Activated T-helper 1 cell treated with anti-CD3 and anti-CD28 coated beads, Interleukin-12 subunit alpha, Interleukin-12 subunit beta, Interleukin-2, Interleukin-4 antibody, amounts not matched to agents 30 ng/mL and 10 ng/mL and 1 ng/mL, durations not matched to agents 14 hours and 24 hours and 36 hours (primary cell): ENCODE measurements around the gene ADORA3. TPM values are rescaled to one million over a fixed set of nuclear protein-coding genes. Genes with fewer than 3 reads are reported as not detected.
A peak's percentile ranks its signal among the peaks of the same experiment; 100 is the strongest.

Experiments
- DNase-seq: peaks from one replicate; pipeline ENCODE4 v3.0.0; 2021; ENCODE audit warnings: low spot score
- H3K27ac Mint-ChIP-seq: one replicate; pipeline ENCODE4 v1.8.0; 2021; ENCODE audit warnings: mild to moderate bottlenecking, mixed read lengths
- H3K27me3 Mint-ChIP-seq: one replicate; pipeline ENCODE4 v1.8.0; 2022; ENCODE audit warnings: mild to moderate bottlenecking, moderate library complexity, mixed read lengths; ENCODE audit not compliant: insufficient read depth
- H3K36me3 Mint-ChIP-seq: one replicate; pipeline ENCODE4 v1.8.0; 2021; ENCODE audit warnings: low read depth, mixed read lengths
- H3K4me1 Mint-ChIP-seq: one replicate; pipeline ENCODE4 v1.8.0; 2021; ENCODE audit warnings: low read depth, mixed read lengths
- H3K4me3 Mint-ChIP-seq: one replicate; pipeline ENCODE4 v1.8.0; 2021; ENCODE audit warnings: mild to moderate bottlenecking, moderate library complexity, mixed read lengths
- H3K9me3 Mint-ChIP-seq: one replicate; pipeline ENCODE4 v1.8.0; 2021; ENCODE audit warnings: mixed read lengths
- intact Hi-C: fragments of 100-400 bp; cut with micrococcal nuclease; formaldehyde crosslinking; loops from one replicate; pipeline ENCODE4 v1.15.1; 2024
- total RNA-seq: library from RNA; stranded (reverse); gene quantifications from 2 replicates; pipeline ENCODE4 v1.2.3, GENCODE V29; 2022

Gene ADORA3
- total RNA-seq, 1 donor from 2014 or later = 0.10 TPM

DNA sequence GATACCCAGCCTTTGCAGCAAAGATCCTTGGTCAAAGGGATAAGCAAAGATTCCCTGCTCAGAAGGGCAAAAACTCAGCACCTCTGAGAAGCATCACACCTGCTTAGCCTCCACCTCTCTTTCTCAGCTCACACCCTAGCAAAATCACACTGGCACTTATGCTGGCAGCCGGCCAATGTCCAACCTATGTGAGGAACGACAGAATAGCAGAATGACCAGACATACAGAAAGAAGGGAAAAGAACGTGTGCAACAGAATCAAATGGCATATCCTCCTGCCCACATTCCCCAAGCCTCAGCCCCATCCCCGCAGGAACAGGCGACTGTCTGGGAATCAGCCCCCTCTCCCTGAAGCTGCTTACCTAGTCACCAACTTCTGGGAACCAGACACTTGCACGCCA lies 664 bp upstream of the ADORA3 start:
- H3K4me3 Mint-ChIP-seq = no peak overlapping the region

DNA sequence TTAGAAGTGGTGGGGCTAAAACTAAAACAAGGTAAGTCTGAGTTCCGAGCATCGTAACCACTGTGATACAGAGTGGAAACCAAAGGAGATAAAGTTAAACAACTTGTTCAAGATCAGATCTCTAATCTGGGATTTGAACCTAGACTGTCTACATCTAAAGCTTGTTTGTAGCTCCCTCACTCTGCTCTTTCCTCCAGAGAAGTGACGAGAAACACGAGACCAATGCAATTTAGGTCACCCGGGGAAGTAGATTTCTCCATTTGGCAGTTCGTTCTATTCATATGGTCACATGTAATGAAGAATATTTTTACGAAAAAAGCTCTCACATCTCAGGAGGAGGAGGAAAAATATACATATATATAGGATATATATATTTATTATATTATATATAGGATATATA lies 1.8 kb downstream of the ADORA3 start:
- H3K27me3 Mint-ChIP-seq = peaks cover 4% of the 10 kb centered on the region
- intact Hi-C loops = no loop called here
- peaks cover 9% of the 10 kb centered on the region for H3K36me3 Mint-ChIP-seq
- peaks cover 49% of the 10 kb centered on the region for H3K4me1 Mint-ChIP-seq
- H3K9me3 Mint-ChIP-seq = peaks cover 22% of the 10 kb centered on the region
- H3K27ac Mint-ChIP-seq = no peak overlapping the region
- no peak overlapping the region for H3K4me3 Mint-ChIP-seq
- DNase-seq = no peak

More for the DNA sequence above, 664 bp upstream of the ADORA3 start:
- Mint-ChIP-seq H3K36me3 (peaks cover 3% of the 10 kb centered on the region), H3K27me3 (no peaks in the 10 kb centered on the region), H3K27ac (no peak overlapping the region), H3K4me1 (peaks cover 52% of the 10 kb centered on the region), H3K9me3 (peaks cover 6% of the 10 kb centered on the region)
- intact Hi-C loops = no loop called here
- DNase-seq = no peak

DNA sequence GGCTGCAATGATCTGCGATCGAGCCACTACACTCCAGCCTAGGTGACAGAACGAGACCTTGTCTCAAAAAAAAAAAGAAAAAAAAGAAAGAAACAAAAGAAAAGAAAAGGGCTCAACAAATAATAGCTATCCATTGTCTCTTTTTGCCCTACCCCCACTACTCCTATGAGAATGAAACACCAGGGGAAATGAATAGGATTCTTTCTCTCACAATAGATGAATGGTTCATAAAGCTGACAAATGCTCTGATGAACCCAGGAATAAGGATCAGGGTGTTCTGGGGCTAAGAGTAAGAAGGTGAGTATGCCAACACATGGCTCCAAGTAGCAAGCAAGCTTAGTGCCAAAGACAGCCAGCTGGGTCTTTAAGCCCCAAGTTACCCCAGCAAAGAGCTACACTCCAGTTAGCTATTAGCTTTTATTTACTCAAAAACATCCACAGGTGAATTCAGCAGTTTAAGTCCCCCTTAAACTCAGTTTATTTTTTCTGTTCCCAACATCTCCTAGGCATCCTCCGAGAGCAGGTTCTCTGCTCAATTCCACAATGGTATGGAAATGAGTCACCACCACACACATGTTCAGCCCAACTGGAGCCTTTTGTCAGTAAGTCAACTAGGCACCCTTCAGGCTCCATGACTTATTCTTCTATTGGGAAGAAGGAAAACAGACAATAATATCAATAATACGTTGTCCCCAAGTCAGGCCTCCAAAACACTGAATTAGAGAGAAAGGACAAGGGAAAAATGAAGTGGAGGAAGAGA lies 4.2 kb downstream of the ADORA3 start:
- Mint-ChIP-seq H3K36me3 (peaks cover 22% of the 10 kb centered on the region), H3K9me3 (peaks cover 44% of the 10 kb centered on the region), H3K4me3 (no peak overlapping the region), H3K27ac (no peak overlapping the region), H3K27me3 (peaks cover 4% of the 10 kb centered on the region), H3K4me1 (peaks cover 36% of the 10 kb centered on the region)
- no peak for DNase-seq
- intact Hi-C loops = no loop called here

DNA sequence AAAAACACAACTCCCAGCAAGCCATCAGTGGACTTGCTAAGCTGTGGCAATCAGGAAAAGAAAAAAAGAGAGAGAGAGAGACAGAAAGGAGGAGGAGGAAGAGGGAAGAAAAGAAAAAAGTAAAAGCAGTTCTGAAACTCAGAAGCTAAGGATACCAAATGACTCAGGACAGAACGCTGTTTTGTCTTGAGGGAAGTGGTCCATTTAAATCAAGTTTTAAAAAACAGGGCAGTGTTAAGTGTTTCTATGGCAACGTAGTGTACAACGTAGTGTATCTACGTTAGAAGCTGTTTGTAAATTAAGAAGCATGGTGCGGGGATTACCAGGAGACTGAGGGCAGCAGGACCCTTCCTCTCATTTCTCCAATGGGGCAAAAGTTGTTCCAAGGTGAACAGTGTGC lies 5.8 kb downstream of the ADORA3 start:
- no peak for DNase-seq
- H3K4me3 Mint-ChIP-seq = no peak overlapping the region
- H3K36me3 Mint-ChIP-seq = peaks cover 24% of the 10 kb centered on the region
- H3K9me3 Mint-ChIP-seq = peaks cover 55% of the 10 kb centered on the region
- peak overlapping the region; percentile 72 for H3K27ac Mint-ChIP-seq
- peaks cover 20% of the 10 kb centered on the region for H3K4me1 Mint-ChIP-seq
- intact Hi-C loops = no loop called here
- H3K27me3 Mint-ChIP-seq = peaks cover 4% of the 10 kb centered on the region

DNA sequence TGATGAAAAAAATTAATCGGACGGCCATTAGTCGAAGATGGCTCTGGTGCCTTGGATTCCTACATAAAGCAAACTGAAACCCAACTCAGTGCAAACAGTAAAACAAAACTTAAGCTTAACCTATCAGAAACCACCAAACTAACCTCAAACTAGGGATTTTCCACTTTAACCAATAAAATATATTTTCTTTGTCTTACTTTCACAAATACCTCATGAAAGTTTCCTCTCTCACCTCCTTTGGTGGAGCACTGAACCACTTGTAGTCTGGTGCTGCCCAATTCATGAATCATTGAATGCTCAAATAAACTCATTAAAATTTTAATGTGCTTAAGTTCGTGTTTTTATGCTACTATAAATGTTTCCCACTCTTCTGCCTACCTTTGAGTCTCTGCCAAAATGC lies 7.0 kb downstream of the ADORA3 start:
- Mint-ChIP-seq H3K4me1 (peaks cover 20% of the 10 kb centered on the region), H3K4me3 (peak overlapping the region; percentile 5), H3K27ac (peak overlapping the region; percentile 54), H3K36me3 (peaks cover 24% of the 10 kb centered on the region), H3K27me3 (peaks cover 4% of the 10 kb centered on the region), H3K9me3 (peaks cover 55% of the 10 kb centered on the region)
- no peak for DNase-seq
- intact Hi-C loops = loop anchor here (1.0 kb wide), 3 partner anchors 11 to 24 kb away; no protein-coding TSS in a partner anchor

GRCh38 chr1:111491070-111491469 lies 12.4 kb downstream of the ADORA3 start:
- no peak for DNase-seq
- H3K36me3 Mint-ChIP-seq = peaks cover 10% of the 10 kb centered on the region
- peaks cover 22% of the 10 kb centered on the region for H3K27me3 Mint-ChIP-seq
- peaks cover 6% of the 10 kb centered on the region for H3K4me1 Mint-ChIP-seq
- H3K27ac Mint-ChIP-seq = no peak overlapping the region
- intact Hi-C loops = no loop called here
- peaks cover 28% of the 10 kb centered on the region for H3K9me3 Mint-ChIP-seq
- no peak overlapping the region for H3K4me3 Mint-ChIP-seq

DNA sequence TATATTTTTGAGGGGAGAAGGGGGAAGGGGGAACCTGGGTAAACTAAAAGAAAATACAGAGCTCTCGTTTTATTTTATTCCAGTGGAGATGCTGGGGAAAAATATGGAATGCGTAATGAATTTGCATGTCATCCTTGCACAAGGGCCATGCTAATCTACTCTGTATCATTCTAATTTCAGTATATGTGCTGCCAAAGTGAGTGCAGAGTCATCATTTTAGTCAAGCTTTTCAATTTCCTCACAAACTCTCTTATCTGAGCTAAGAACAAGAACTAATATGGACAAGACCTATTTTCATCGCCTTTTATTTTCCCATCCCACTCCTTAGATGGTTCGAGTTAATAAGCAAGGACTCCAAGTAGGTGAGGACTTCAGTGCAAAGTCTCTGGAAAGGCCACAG lies 13.2 kb downstream of the ADORA3 start:
- Mint-ChIP-seq H3K36me3 (peaks cover 9% of the 10 kb centered on the region), H3K27me3 (peaks cover 22% of the 10 kb centered on the region), H3K4me1 (no peaks in the 10 kb centered on the region), H3K4me3 (no peak overlapping the region), H3K27ac (no peak overlapping the region), H3K9me3 (peaks cover 21% of the 10 kb centered on the region)
- intact Hi-C loops = no loop called here
- DNase-seq = no peak

- intact Hi-C loops = no loop called here
- DNase-seq = no peak
- peaks cover 15% of the 10 kb centered on the region for H3K9me3 Mint-ChIP-seq
- H3K36me3 Mint-ChIP-seq = peaks cover 4% of the 10 kb centered on the region
- H3K4me3 Mint-ChIP-seq = no peak overlapping the region
- H3K27me3 Mint-ChIP-seq = peaks cover 25% of the 10 kb centered on the region
- H3K4me1 Mint-ChIP-seq = no peaks in the 10 kb centered on the region
- H3K27ac Mint-ChIP-seq = no peak overlapping the region
Measured at GRCh38 chr1:111489604-111490003, 13.8 kb downstream of the ADORA3 start.

- peaks cover 6% of the 10 kb centered on the region for H3K9me3 Mint-ChIP-seq
- DNase-seq = no peak
- intact Hi-C loops = no loop called here
- no peaks in the 10 kb centered on the region for H3K4me1 Mint-ChIP-seq
- H3K27ac Mint-ChIP-seq = no peak overlapping the region
- H3K36me3 Mint-ChIP-seq = no peaks in the 10 kb centered on the region
- no peak overlapping the region for H3K4me3 Mint-ChIP-seq
- peaks cover 30% of the 10 kb centered on the region for H3K27me3 Mint-ChIP-seq
Measured at GRCh38 chr1:111488669-111489068, 14.8 kb downstream of the ADORA3 start.

GRCh38 chr1:111487133-111487532 lies 16.3 kb downstream of the ADORA3 start:
- no peaks in the 10 kb centered on the region for H3K9me3 Mint-ChIP-seq
- no peak for DNase-seq
- peaks cover 41% of the 10 kb centered on the region for H3K27me3 Mint-ChIP-seq
- no peaks in the 10 kb centered on the region for H3K36me3 Mint-ChIP-seq
- H3K4me1 Mint-ChIP-seq = no peaks in the 10 kb centered on the region
- H3K27ac Mint-ChIP-seq = no peak overlapping the region
- no peak overlapping the region for H3K4me3 Mint-ChIP-seq
- intact Hi-C loops = no loop called here

DNA sequence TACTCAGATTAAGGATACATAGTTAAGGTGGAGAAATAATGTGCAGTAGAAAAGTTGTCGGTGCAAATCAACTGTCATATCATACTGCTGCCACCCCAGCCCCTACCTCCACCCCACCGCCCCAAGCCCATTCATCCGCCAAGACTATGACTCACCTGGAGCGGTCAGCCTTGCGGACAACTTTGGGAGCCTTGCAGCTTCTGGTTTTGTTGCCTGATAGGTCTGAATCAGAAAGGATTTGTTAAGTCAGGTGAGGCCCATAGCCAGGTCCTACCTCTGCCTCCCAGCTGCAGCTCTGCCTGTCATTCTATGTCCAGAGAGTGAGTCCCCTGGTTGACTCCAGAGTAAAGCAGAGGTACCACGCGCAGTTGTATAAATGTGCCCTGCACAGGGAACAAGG lies 17.0 kb downstream of the ADORA3 start:
- intact Hi-C loops = no loop called here
- H3K36me3 Mint-ChIP-seq = no peaks in the 10 kb centered on the region
- H3K27me3 Mint-ChIP-seq = peaks cover 46% of the 10 kb centered on the region

DNA sequence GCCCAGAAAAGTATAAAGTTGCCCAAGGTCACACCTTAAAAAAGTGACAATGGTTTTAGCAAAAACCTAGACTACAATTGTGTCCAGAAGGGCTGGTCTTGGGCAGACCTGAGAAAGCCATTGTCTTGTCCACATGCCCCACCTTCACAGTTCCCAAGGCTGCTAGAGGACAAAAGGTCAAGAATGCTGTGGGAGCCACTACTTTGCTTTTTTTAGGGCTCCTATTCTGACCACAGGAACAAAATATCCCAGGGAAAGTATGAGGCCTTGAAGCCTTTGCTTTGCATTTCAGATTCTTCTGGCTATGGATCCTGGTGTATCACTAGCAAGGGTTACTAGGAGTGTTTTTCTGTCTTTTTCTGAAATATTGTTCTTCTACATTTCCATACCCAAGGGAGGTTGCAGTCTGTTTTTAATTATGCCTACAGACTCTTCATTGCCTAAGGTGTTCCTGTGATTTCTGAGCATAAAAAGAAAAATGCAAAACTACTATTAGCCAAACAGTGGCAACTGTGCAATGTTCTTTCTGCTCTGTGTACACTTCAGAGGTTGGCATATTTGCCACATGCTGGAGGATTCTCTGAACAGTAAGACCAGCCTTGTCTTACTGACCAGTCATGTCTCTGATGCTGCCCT lies 18.9 kb downstream of the ADORA3 start:
- H3K9me3 Mint-ChIP-seq = no peaks in the 10 kb centered on the region
- no peak for DNase-seq
- H3K27me3 Mint-ChIP-seq = peaks cover 54% of the 10 kb centered on the region

More for the DNA sequence above, 17.0 kb downstream of the ADORA3 start:
- no peak for DNase-seq
- Mint-ChIP-seq H3K27ac (no peak overlapping the region), H3K4me1 (no peaks in the 10 kb centered on the region), H3K4me3 (no peak overlapping the region), H3K9me3 (no peaks in the 10 kb centered on the region)

GRCh38 chr1:111483876-111484275 lies 19.6 kb downstream of the ADORA3 start:
- Mint-ChIP-seq H3K27ac (no peak overlapping the region), H3K4me1 (no peaks in the 10 kb centered on the region), H3K27me3 (peaks cover 50% of the 10 kb centered on the region), H3K4me3 (no peak overlapping the region), H3K9me3 (no peaks in the 10 kb centered on the region), H3K36me3 (no peaks in the 10 kb centered on the region)
- intact Hi-C loops = loop anchor here (5.0 kb wide), 1 partner anchor 888 kb away; no protein-coding TSS in a partner anchor
- no peak for DNase-seq

More for the DNA sequence above, 18.9 kb downstream of the ADORA3 start:
- Mint-ChIP-seq H3K4me1 (no peaks in the 10 kb centered on the region), H3K27ac (no peak overlapping the region), H3K4me3 (no peak overlapping the region), H3K36me3 (no peaks in the 10 kb centered on the region)
- intact Hi-C loops = loop anchor here (5.0 kb wide), 1 partner anchor 888 kb away; no protein-coding TSS in a partner anchor
